Loucy (cell line): ENCODE results near the gene CACNA1I.

Experiments used
- H2AFZ ChIP-seq: fragments of 200-600 bp; sonication (generic); 2 replicates; pipeline ENCODE4 v1.6.0; 2016; ENCODE audit warnings: antibody characterized with exemption, mild to moderate bottlenecking, low read length, moderate library complexity
- H3F3A ChIP-seq: fragments of 200-600 bp; 2 replicates; pipeline ENCODE4 v1.6.0; 2016; ENCODE audit warnings: antibody characterized with exemption, low read depth, mild to moderate bottlenecking
- H3K27me3 ChIP-seq: fragments of 200-600 bp; sonication (generic); 2 replicates; pipeline ENCODE4 v1.6.1; 2014; ENCODE audit warnings: low read length, mild to moderate bottlenecking; ENCODE audit not compliant: insufficient read depth, poor library complexity, severe bottlenecking
- H3K36me3 ChIP-seq: fragments of 200-600 bp; sonication (generic); 2 replicates; pipeline ENCODE4 v1.6.1; 2016; ENCODE audit warnings: low read length; ENCODE audit not compliant: insufficient read depth
- H3K4me1 ChIP-seq: fragments of 200-600 bp; sonication (generic); 2 replicates; pipeline ENCODE4 v1.5.1; 2014; ENCODE audit warnings: low read length, mild to moderate bottlenecking; ENCODE audit not compliant: insufficient read depth, poor library complexity, severe bottlenecking
- H3K4me2 ChIP-seq: fragments of 200-600 bp; sonication (generic); 2 replicates; pipeline ENCODE4 v1.6.0; 2014; ENCODE audit warnings: antibody characterized with exemption, low read length, low read depth, mild to moderate bottlenecking; ENCODE audit not compliant: poor library complexity, severe bottlenecking
- H3K4me3 ChIP-seq: fragments of 200-600 bp; sonication (generic); 2 replicates; pipeline ENCODE4 v1.5.1; 2014; ENCODE audit warnings: low read length, mild to moderate bottlenecking, mixed read lengths; ENCODE audit not compliant: poor library complexity, severe bottlenecking
- H3K79me2 ChIP-seq: fragments of 200-600 bp; sonication (generic); 2 replicates; pipeline ENCODE4 v1.6.1; 2014; ENCODE audit warnings: low read length; ENCODE audit not compliant: insufficient read depth
- H3K9ac ChIP-seq: fragments of 200-600 bp; sonication (generic); 2 replicates; pipeline ENCODE4 v1.6.0; 2014; ENCODE audit warnings: mild to moderate bottlenecking, low read depth, low read length, moderate library complexity; ENCODE audit not compliant: poor library complexity, severe bottlenecking
- H3K9me2 ChIP-seq: fragments of 200-600 bp; sonication (generic); replicated peaks from 2 replicates; pipeline ENCODE4 v1.6.1; 2016; ENCODE audit warnings: low read depth, low read length, mixed read lengths
- H3K9me3 ChIP-seq: fragments of 200-600 bp; sonication (generic); 2 replicates; pipeline ENCODE4 v1.6.1; 2014; ENCODE audit warnings: mild to moderate bottlenecking, antibody characterized with exemption, low read length, low read depth; ENCODE audit not compliant: insufficient read depth
- H4K20me1 ChIP-seq: fragments of 200-600 bp; sonication (generic); 2 replicates; pipeline ENCODE4 v1.6.0; 2014; ENCODE audit warnings: antibody characterized with exemption, low read length, mild to moderate bottlenecking; ENCODE audit not compliant: insufficient read depth, poor library complexity, severe bottlenecking
- EZH2phosphoT487 ChIP-seq: fragments of 200-600 bp; IDR thresholded peaks from 2 replicates; pipeline ENCODE4 v1.6.1; 2018; ENCODE audit warnings: antibody characterized with exemption, mild to moderate bottlenecking, moderate library complexity, borderline replicate concordance
- TF ChIP-seq, protein P1 (sequence below): fragments of 200-600 bp; sonication (generic); conservative IDR thresholded peaks from 2 replicates; pipeline ENCODE4 v1.5.1; 2014; ENCODE audit warnings: mild to moderate bottlenecking, antibody characterized with exemption, low read length

Gene CACNA1I

DNA sequence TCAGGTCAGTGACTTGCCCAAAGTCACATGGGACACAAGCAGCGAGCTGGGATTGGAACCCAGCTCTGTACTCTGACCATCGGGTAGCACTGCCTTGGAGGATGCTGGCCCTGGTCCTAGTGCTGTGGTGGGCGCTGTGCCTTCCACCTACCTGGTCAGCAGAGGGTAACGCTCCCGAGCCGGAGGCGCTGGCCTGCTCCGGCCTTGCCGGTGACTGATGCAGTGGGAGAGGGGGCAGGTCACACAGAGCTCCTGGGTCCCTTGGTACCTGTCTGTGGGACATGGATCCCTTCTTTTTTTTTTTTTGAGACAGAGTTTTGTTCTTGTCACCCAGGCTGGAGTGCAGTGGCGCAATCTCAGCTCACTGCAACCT lies 43.0 kb downstream of the CACNA1I start:
- Histone ChIP-seq H3K4me3 (no peak overlapping the region), H3K27me3 (no peaks in the 10 kb centered on the region), H3K79me2 (no peaks in the 10 kb centered on the region), H3K4me1 (no peaks in the 10 kb centered on the region), H3K4me2 (no peak overlapping the region), H3K9ac (no peak overlapping the region), H2AFZ (no peak overlapping the region), H3K36me3 (no peaks in the 10 kb centered on the region), H3F3A (no peaks in the 10 kb centered on the region), H3K9me2 (no peaks in the 10 kb centered on the region), H3K9me3 (no peaks in the 10 kb centered on the region), H4K20me1 (no peaks in the 10 kb centered on the region)
- TF ChIP-seq, protein P1, sequence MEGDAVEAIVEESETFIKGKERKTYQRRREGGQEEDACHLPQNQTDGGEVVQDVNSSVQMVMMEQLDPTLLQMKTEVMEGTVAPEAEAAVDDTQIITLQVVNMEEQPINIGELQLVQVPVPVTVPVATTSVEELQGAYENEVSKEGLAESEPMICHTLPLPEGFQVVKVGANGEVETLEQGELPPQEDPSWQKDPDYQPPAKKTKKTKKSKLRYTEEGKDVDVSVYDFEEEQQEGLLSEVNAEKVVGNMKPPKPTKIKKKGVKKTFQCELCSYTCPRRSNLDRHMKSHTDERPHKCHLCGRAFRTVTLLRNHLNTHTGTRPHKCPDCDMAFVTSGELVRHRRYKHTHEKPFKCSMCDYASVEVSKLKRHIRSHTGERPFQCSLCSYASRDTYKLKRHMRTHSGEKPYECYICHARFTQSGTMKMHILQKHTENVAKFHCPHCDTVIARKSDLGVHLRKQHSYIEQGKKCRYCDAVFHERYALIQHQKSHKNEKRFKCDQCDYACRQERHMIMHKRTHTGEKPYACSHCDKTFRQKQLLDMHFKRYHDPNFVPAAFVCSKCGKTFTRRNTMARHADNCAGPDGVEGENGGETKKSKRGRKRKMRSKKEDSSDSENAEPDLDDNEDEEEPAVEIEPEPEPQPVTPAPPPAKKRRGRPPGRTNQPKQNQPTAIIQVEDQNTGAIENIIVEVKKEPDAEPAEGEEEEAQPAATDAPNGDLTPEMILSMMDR = no peak
- TF ChIP-seq EZH2phosphoT487 = no peak

DNA sequence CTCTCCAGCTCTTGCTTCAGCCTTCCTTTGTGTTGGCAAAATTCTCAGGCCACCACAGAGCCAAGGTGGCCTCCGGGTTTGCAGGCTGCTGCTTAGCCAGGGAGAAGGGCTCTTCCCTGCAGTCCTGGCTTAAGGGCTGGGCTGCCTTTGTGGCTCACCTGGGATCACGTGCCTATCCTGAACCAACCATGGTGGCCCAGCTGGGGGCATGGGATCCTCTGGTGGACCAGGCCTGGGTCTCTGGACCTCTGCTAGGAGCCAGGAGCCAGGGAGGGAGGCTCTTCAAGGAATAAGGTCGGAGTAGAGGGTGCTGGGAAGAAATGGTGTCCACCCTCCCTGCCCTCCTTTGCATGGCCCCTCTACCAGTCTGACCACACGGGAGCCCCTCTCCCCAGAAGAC lies 43.9 kb downstream of the CACNA1I start:
- no peaks in the 10 kb centered on the region for H4K20me1 ChIP-seq
- H3K4me3 ChIP-seq = no peak overlapping the region
- H3K4me1 ChIP-seq = no peaks in the 10 kb centered on the region
- H2AFZ ChIP-seq = no peak overlapping the region
- H3K4me2 ChIP-seq = no peak overlapping the region
- no peaks in the 10 kb centered on the region for H3F3A ChIP-seq
- H3K9me3 ChIP-seq = no peaks in the 10 kb centered on the region
- H3K9me2 ChIP-seq = no peaks in the 10 kb centered on the region
- TF ChIP-seq EZH2phosphoT487 = no peak
- TF ChIP-seq, protein P1 = no peak
- no peaks in the 10 kb centered on the region for H3K36me3 ChIP-seq
- no peaks in the 10 kb centered on the region for H3K27me3 ChIP-seq
- no peak overlapping the region for H3K9ac ChIP-seq
- no peaks in the 10 kb centered on the region for H3K79me2 ChIP-seq

DNA sequence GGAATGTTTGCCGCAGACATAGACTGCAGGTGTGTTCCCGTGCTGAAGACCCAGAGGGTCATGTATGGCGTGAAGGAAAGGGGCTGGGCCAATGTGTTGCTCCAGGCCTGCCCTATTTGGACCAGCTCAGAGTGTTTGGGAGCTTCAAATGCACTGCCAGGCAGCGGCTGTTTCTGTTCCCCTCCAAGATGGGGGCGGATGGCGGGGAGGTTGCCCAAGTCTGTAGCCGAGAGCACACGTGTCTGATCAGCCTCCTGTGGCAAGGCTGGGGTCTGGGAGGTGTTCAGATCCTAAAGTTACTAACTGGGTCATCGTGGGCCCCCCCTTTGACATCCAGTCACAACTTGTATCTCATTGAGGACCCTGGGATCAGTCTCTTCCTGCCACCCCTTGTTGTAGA lies 45.5 kb downstream of the CACNA1I start:
- H4K20me1 ChIP-seq = no peaks in the 10 kb centered on the region
- H2AFZ ChIP-seq = no peak overlapping the region
- no peak overlapping the region for H3K4me2 ChIP-seq
- no peaks in the 10 kb centered on the region for H3K9me3 ChIP-seq
- H3K9me2 ChIP-seq = no peaks in the 10 kb centered on the region
- H3K36me3 ChIP-seq = no peaks in the 10 kb centered on the region
- H3K4me1 ChIP-seq = no peaks in the 10 kb centered on the region
- no peak for TF ChIP-seq EZH2phosphoT487
- TF ChIP-seq, protein P1 = no peak
- H3K9ac ChIP-seq = no peak overlapping the region
- H3F3A ChIP-seq = no peaks in the 10 kb centered on the region
- no peaks in the 10 kb centered on the region for H3K27me3 ChIP-seq
- H3K4me3 ChIP-seq = no peak overlapping the region
- H3K79me2 ChIP-seq = no peaks in the 10 kb centered on the region
